Suppressor macrophage treated with lipopolysaccharide for 1 hour (primary cell): ENCODE data around the gene TRAPPC11.

ENCODE experiments used
- DNase-seq, 3 donors: peaks; one replicate each; pipeline ENCODE4 v3.0.0-alpha.2; 2020 to 2022

Gene TRAPPC11

GRCh38 chr4:183760326-183760725, 101.2 kb downstream of the TRAPPC11 start:
- DNase-seq: no peak
